Neural progenitor cell (in vitro differentiated cells): ENCODE results near the gene SPOP. TPM values are rescaled to one million over a fixed set of nuclear protein-coding genes. Genes with fewer than 3 reads are reported as not detected.

Experiments
- DNase-seq: peaks from one replicate; pipeline ENCODE4 v3.0.0-alpha.2; 2016; ENCODE audit warnings: low spot score
- H2AFZ ChIP-seq: fragments of 200-600 bp; sonication (generic); replicated peaks from 2 replicates; pipeline ENCODE4 v1.6.1; 2016; ENCODE audit warnings: antibody characterized with exemption
- H3F3A ChIP-seq: fragments of 200-600 bp; sonication (generic); 2 replicates; pipeline ENCODE4 v1.6.1; 2016; ENCODE audit warnings: antibody characterized with exemption, low read depth
- H3K27ac ChIP-seq: fragments of 200-600 bp; sonication (generic); 2 replicates; pipeline ENCODE4 v1.5.1; 2016; ENCODE audit warnings: mild to moderate bottlenecking
- H3K27me3 ChIP-seq: fragments of 200-600 bp; sonication (generic); 2 replicates; pipeline ENCODE4 v1.6.1; 2016; ENCODE audit warnings: mild to moderate bottlenecking, moderate library complexity
- H3K36me3 ChIP-seq: fragments of 200-600 bp; sonication (generic); 2 replicates; pipeline ENCODE4 v1.5.1; 2016
- H3K4me1 ChIP-seq: fragments of 200-600 bp; sonication (generic); 2 replicates; pipeline ENCODE4 v1.6.1; 2016; ENCODE audit warnings: mixed run types
- H3K4me2 ChIP-seq: fragments of 200-600 bp; sonication (generic); 2 replicates; pipeline ENCODE4 v1.6.1; 2016
- H3K4me3 ChIP-seq: fragments of 200-600 bp; sonication (generic); 2 replicates; pipeline ENCODE4 v1.5.1; 2016
- H3K79me2 ChIP-seq: fragments of 200-600 bp; sonication (generic); 2 replicates; pipeline ENCODE4 v1.6.1; 2016; ENCODE audit warnings: low read depth
- H3K9ac ChIP-seq: fragments of 200-600 bp; sonication (generic); 2 replicates; pipeline ENCODE4 v1.6.1; 2016
- H3K9me3 ChIP-seq: fragments of 200-600 bp; sonication (generic); 2 replicates; pipeline ENCODE4 v1.5.1; 2016; ENCODE audit warnings: low read depth
- H4K20me1 ChIP-seq: fragments of 200-600 bp; sonication (generic); 2 replicates; pipeline ENCODE4 v1.6.1; 2016; ENCODE audit warnings: low read depth
- H3K27ac Mint-ChIP-seq: 3 replicates; pipeline ENCODE4 v1.8.0; 2021; ENCODE audit warnings: mixed read lengths
- H3K27me3 Mint-ChIP-seq: 2 replicates; pipeline ENCODE4 v1.8.0; 2022; ENCODE audit warnings: low read depth, mild to moderate bottlenecking, inconsistent platforms, moderate library complexity, mixed read lengths; ENCODE audit not compliant: insufficient read depth
- H3K36me3 Mint-ChIP-seq: 3 replicates; pipeline ENCODE4 v1.8.0; 2021; ENCODE audit warnings: mixed read lengths
- H3K4me1 Mint-ChIP-seq: 3 replicates; pipeline ENCODE4 v1.8.0; 2021; ENCODE audit warnings: mixed read lengths
- H3K4me3 Mint-ChIP-seq: 3 replicates; pipeline ENCODE4 v1.8.0; 2021; ENCODE audit warnings: mild to moderate bottlenecking, moderate library complexity, mixed read lengths
- H3K9me3 Mint-ChIP-seq: 3 replicates; pipeline ENCODE4 v1.8.0; 2020; ENCODE audit warnings: mixed read lengths
- CTCF ChIP-seq: fragments of 200-600 bp; sonication (generic); IDR thresholded peaks from 2 replicates; pipeline ENCODE4 v1.5.1; 2017; ENCODE audit warnings: antibody characterized with exemption, mild to moderate bottlenecking
- EZH2 ChIP-seq: fragments of 200-600 bp; sonication (generic); IDR thresholded peaks from 2 replicates; pipeline ENCODE4 v1.6.1; 2017; ENCODE audit warnings: antibody characterized with exemption, mild to moderate bottlenecking, moderate library complexity
- EZH2phosphoT487 ChIP-seq: fragments of 200-600 bp; sonication (generic); IDR thresholded peaks from 2 replicates; pipeline ENCODE4 v1.6.1; 2017; ENCODE audit warnings: antibody characterized with exemption
- total RNA-seq: library from RNA; depleted of rRNA; stranded (reverse); fragments of >200 nt; gene quantifications from 2 replicates; pipeline ENCODE4 v1.2.3, GENCODE V29; 2015; ENCODE audit warnings: low replicate concordance

The SPOP gene
- total RNA-seq, 1 donor from 2014 or later: 40.3 TPM

GRCh38 chr17:49587366-49588073 lies 90.4 kb downstream of the SPOP start:
- no peak overlapping the region for H3K27ac ChIP-seq
- no peak overlapping the region for H2AFZ ChIP-seq
- no peaks in the 10 kb centered on the region for H3F3A ChIP-seq
- H3K9ac ChIP-seq: no peak overlapping the region
- Mint-ChIP-seq H3K9me3 (no peaks in the 10 kb centered on the region), H3K36me3 (no peaks in the 10 kb centered on the region), H3K4me1 (no peaks in the 10 kb centered on the region), H3K27ac (no peak overlapping the region), H3K4me3 (no peak overlapping the region), H3K27me3 (peaks cover 4% of the 10 kb centered on the region)
- no peaks in the 10 kb centered on the region for H3K27me3 ChIP-seq
- no peaks in the 10 kb centered on the region for H3K9me3 ChIP-seq
- H3K4me3 ChIP-seq: no peak overlapping the region
- no peak overlapping the region for H3K4me2 ChIP-seq
- no peaks in the 10 kb centered on the region for H3K4me1 ChIP-seq
- H3K79me2 ChIP-seq: no peaks in the 10 kb centered on the region
- no peak for DNase-seq
- TF ChIP-seq EZH2: no peak
- no peak for TF ChIP-seq CTCF
- TF ChIP-seq EZH2phosphoT487: no peak
- no peaks in the 10 kb centered on the region for H3K36me3 ChIP-seq
- no peaks in the 10 kb centered on the region for H4K20me1 ChIP-seq

GRCh38 chr17:49585422-49586027 lies 92.4 kb downstream of the SPOP start:
- DNase-seq: peak; percentile 71
- no peaks in the 10 kb centered on the region for H3F3A ChIP-seq
- no peaks in the 10 kb centered on the region for H3K36me3 ChIP-seq
- Mint-ChIP-seq H3K4me3 (no peak overlapping the region), H3K9me3 (no peaks in the 10 kb centered on the region), H3K4me1 (peaks cover 7% of the 10 kb centered on the region), H3K36me3 (no peaks in the 10 kb centered on the region), H3K27me3 (peaks cover 5% of the 10 kb centered on the region), H3K27ac (no peak overlapping the region)
- no peak overlapping the region for H3K27ac ChIP-seq
- no peaks in the 10 kb centered on the region for H3K9me3 ChIP-seq
- H3K4me3 ChIP-seq: no peak overlapping the region
- no peaks in the 10 kb centered on the region for H3K27me3 ChIP-seq
- H4K20me1 ChIP-seq: no peaks in the 10 kb centered on the region
- no peak overlapping the region for H3K4me2 ChIP-seq
- TF ChIP-seq CTCF: peak; percentile 56
- TF ChIP-seq EZH2: no peak
- no peak for TF ChIP-seq EZH2phosphoT487
- no peak overlapping the region for H3K9ac ChIP-seq
- no peaks in the 10 kb centered on the region for H3K4me1 ChIP-seq
- H2AFZ ChIP-seq: no peak overlapping the region
- no peaks in the 10 kb centered on the region for H3K79me2 ChIP-seq

- H3K9ac ChIP-seq: no peak overlapping the region
- H3K27ac ChIP-seq: no peak overlapping the region
- H3K27ac Mint-ChIP-seq: no peak overlapping the region
- no peak overlapping the region for H3K4me3 ChIP-seq
- H3K4me3 Mint-ChIP-seq: no peak overlapping the region
- no peak overlapping the region for H2AFZ ChIP-seq
- H3K36me3 Mint-ChIP-seq: no peaks in the 10 kb centered on the region
- no peaks in the 10 kb centered on the region for H3K36me3 ChIP-seq
- H3K4me2 ChIP-seq: no peak overlapping the region
- peaks cover 7% of the 10 kb centered on the region for H3K4me1 Mint-ChIP-seq
- no peaks in the 10 kb centered on the region for H3K27me3 ChIP-seq
- no peaks in the 10 kb centered on the region for H3K9me3 ChIP-seq
- H3K9me3 Mint-ChIP-seq: no peaks in the 10 kb centered on the region
- H3F3A ChIP-seq: no peaks in the 10 kb centered on the region
- no peaks in the 10 kb centered on the region for H3K79me2 ChIP-seq
- DNase-seq: no peak
- H4K20me1 ChIP-seq: peaks cover 7% of the 10 kb centered on the region
- H3K27me3 Mint-ChIP-seq: peaks cover 5% of the 10 kb centered on the region
- no peaks in the 10 kb centered on the region for H3K4me1 ChIP-seq
- no peak for TF ChIP-seq CTCF
Observed at GRCh38 chr17:49583889-49584288, 94.0 kb downstream of the SPOP start.
